Fibroblast of pulmonary artery (primary cell): ENCODE data around the gene ZNF669.

ENCODE experiments used
- DNase-seq: peaks from one replicate; pipeline ENCODE4 v3.0.0-alpha.2; 2010; ENCODE audit warnings: low read depth
- H3K4me3 ChIP-seq: replicated peaks from 2 replicates; pipeline ENCODE4 v1.5.1; 2011; ENCODE audit warnings: low read depth, mild to moderate bottlenecking, control low read depth, low read length, moderate library complexity
- CTCF ChIP-seq: IDR thresholded peaks from 2 replicates; pipeline ENCODE4 v1.5.1; 2011; ENCODE audit warnings: mild to moderate bottlenecking, control low read depth, low read length, inconsistent platforms; ENCODE audit errors: missing control alignments

ZNF669 gene

GRCh38 chr1:247060771-247061170 lies 43.4 kb downstream of the ZNF669 start:
- no peak for DNase-seq
- TF ChIP-seq CTCF: no peak

GRCh38 chr1:247056071-247056470 lies 48.1 kb downstream of the ZNF669 start:
- DNase-seq: peak; percentile 4
- no peak for TF ChIP-seq CTCF
- no peak overlapping the region for H3K4me3 ChIP-seq

More at GRCh38 chr1:247060771-247061170, 43.4 kb downstream of the ZNF669 start:
- H3K4me3 ChIP-seq: no peak overlapping the region

- no peak overlapping the region for H3K4me3 ChIP-seq
- peak; percentile 83 for DNase-seq
- no peak for TF ChIP-seq CTCF
Measured at GRCh38 chr1:247054992-247055415, 49.2 kb downstream of the ZNF669 start.
